Esophagus muscularis mucosa (tissue), 4 donors: Measurements from ENCODE around the gene EZH2. TPM values are rescaled to one million over a fixed set of nuclear protein-coding genes. Genes with fewer than 3 reads are reported as not detected.

ENCODE experiments used
- DNase-seq: peaks from one replicate; pipeline ENCODE4 v3.0.0-alpha.2; 2017; ENCODE audit errors: extremely low spot score
- H3K27ac ChIP-seq, 4 donors: fragments of 200-600 bp; sonication (generic); replicated peaks in 1 of 4; 1 replicate in 3 of 4; 2 replicates in 1 of 4; pipeline ENCODE4 v1.5.1; 2016 to 2019; ENCODE audit warnings: mild to moderate bottlenecking in 1 of 4
- H3K27me3 ChIP-seq, 4 donors: fragments of 200-600 bp; sonication (generic); one replicate each; pipeline versions ENCODE4 v1.5.1 to v1.6.0; 2016 to 2019
- H3K36me3 ChIP-seq, 4 donors: fragments of 200-600 bp; sonication (generic); one replicate each; pipeline ENCODE4 v1.5.1; 2016 to 2019
- H3K4me1 ChIP-seq, 4 donors: fragments of 200-600 bp; sonication (generic); one replicate each; pipeline ENCODE4 v1.5.1; 2016 to 2019
- H3K4me3 ChIP-seq, 4 donors: fragments of 200-600 bp; sonication (generic); 1 replicate in 2 of 4; 2 replicates in 2 of 4; pipeline ENCODE4 v1.5.1; 2016 to 2019; ENCODE audit warnings: mild to moderate bottlenecking in 4 of 4, moderate library complexity in 1 of 4
- H3K9me3 ChIP-seq, 4 donors: fragments of 200-600 bp; sonication (generic); 1 replicate in 3 of 4; 2 replicates in 1 of 4; pipeline ENCODE4 v1.5.1; 2016 to 2019
- CTCF ChIP-seq, 3 experiments: fragments of 200-600 bp in 2 of 3; fragments of 450-650 bp in 1 of 3; sonication (generic) in 2 of 3; IDR thresholded peaks; one replicate each; pipeline ENCODE4 v1.5.1; 2017 to 2019; ENCODE audit warnings: antibody characterized with exemption in 3 of 3, mild to moderate bottlenecking in 2 of 3, moderate library complexity in 1 of 3
- EP300 ChIP-seq: sonication (generic); formaldehyde crosslinking; IDR thresholded peaks from one replicate; pipeline ENCODE4 v1.6.1; 2017; ENCODE audit warnings: antibody characterized with exemption
- POLR2A ChIP-seq: fragments of 450-650 bp; IDR thresholded peaks from one replicate; pipeline ENCODE4 v1.6.1; 2017; ENCODE audit warnings: antibody characterized with exemption, moderate library complexity, mild to moderate bottlenecking, low read depth
- POLR2AphosphoS5 ChIP-seq, 2 donors: sonication (generic); formaldehyde crosslinking; IDR thresholded peaks; one replicate each; pipeline ENCODE4 v1.6.1; 2017; ENCODE audit warnings: antibody characterized with exemption in 2 of 2
- WGBS: methylation state at CpG from one replicate; pipeline ENCODE4 v1.1.5; 2018; 5-methylcytosine and 5-hydroxymethylcytosine counted together
- intact Hi-C: fragments of 100-400 bp; cut with DNase I; formaldehyde crosslinking; loops from one replicate; pipeline ENCODE4 v1.15.1; 2023
- total RNA-seq, 4 donors: library from RNA; depleted of rRNA; stranded (reverse); fragments of >200 nt; gene quantifications; one replicate each; pipeline versions ENCODE4 v1.1.0 to v1.2.1, GENCODE V29; 2016

EZH2 gene
- total RNA-seq, 4 donors from 2014 or later, result 0.33 to 0.52 (median 0.45) TPM; not detected in 1

- intact Hi-C loops, result no loop called here
- WGBS, result 79% methylated on average over 2 of the region's 2 CpGs
- TF ChIP-seq POLR2A, result no peak
- TF ChIP-seq CTCF (IDR thresholded peaks at IDR 0.05), result no peak
- TF ChIP-seq EP300, result no peak
- no peak for TF ChIP-seq POLR2AphosphoS5 (IDR thresholded peaks at IDR 0.05)
These were observed 20.8 kb downstream of the EZH2 start for GRCh38 chr7:148863324-148863723.

GRCh38 chr7:148862481-148862880, 21.6 kb downstream of the EZH2 start:
- Histone ChIP-seq H3K4me1 (no peaks in the 10 kb centered on the region), H3K4me3 (no peak overlapping the region), H3K9me3 (peaks cover 0 to 5% (median 3%) of the 10 kb centered on the region in 4 donors), H3K27ac (no peak overlapping the region), H3K27me3 (no peaks in the 10 kb centered on the region), H3K36me3 (no peaks in the 10 kb centered on the region)
- WGBS, result 92% methylated on average over 3 of the region's 3 CpGs
- DNase-seq, result no peak
- TF ChIP-seq POLR2AphosphoS5 (IDR thresholded peaks at IDR 0.05) (no peak), POLR2A (no peak), CTCF (IDR thresholded peaks at IDR 0.05) (no peak), EP300 (no peak)
- intact Hi-C loops, result no loop called here

More at GRCh38 chr7:148863324-148863723, 20.8 kb downstream of the EZH2 start:
- H3K4me3 ChIP-seq, result no peak overlapping the region
- no peak overlapping the region for H3K27ac ChIP-seq
- peaks cover 0 to 10% (median 7%) of the 10 kb centered on the region in 4 donors for H3K9me3 ChIP-seq
- H3K4me1 ChIP-seq, result no peaks in the 10 kb centered on the region
- no peak for DNase-seq
- no peaks in the 10 kb centered on the region for H3K36me3 ChIP-seq
- no peaks in the 10 kb centered on the region for H3K27me3 ChIP-seq

- no peaks in the 10 kb centered on the region for H3K36me3 ChIP-seq
- no peak for DNase-seq
- TF ChIP-seq POLR2AphosphoS5 (IDR thresholded peaks at IDR 0.05) (no peak), POLR2A (no peak), CTCF (IDR thresholded peaks at IDR 0.05) (no peak), EP300 (no peak)
- H3K4me3 ChIP-seq, result no peak overlapping the region
- H3K27ac ChIP-seq, result no peak overlapping the region
- H3K9me3 ChIP-seq, result no peaks in the 10 kb centered on the region
- 98% methylated on average over 2 of the region's 2 CpGs for WGBS
- peaks cover 0 to 4% (median 0%) of the 10 kb centered on the region in 4 donors for H3K4me1 ChIP-seq
- intact Hi-C loops, result loop anchor here (5.0 kb wide), 1 partner anchor 84 kb away; no protein-coding TSS in a partner anchor
- H3K27me3 ChIP-seq, result no peaks in the 10 kb centered on the region
These were observed 25.6 kb downstream of the EZH2 start for GRCh38 chr7:148858489-148858888.

GRCh38 chr7:148856891-148857290, 27.2 kb downstream of the EZH2 start:
- intact Hi-C loops, result loop anchor here (5.0 kb wide), 1 partner anchor 85 kb away; no protein-coding TSS in a partner anchor
- 67% methylated on average over 5 of the region's 5 CpGs for WGBS

GRCh38 chr7:148856578-148856881, 27.6 kb downstream of the EZH2 start:
- TF ChIP-seq EP300 (no peak), POLR2AphosphoS5 (IDR thresholded peaks at IDR 0.05) (no peak), CTCF (IDR thresholded peaks at IDR 0.05) (no peak), POLR2A (no peak)
- Histone ChIP-seq H3K36me3 (no peaks in the 10 kb centered on the region), H3K9me3 (no peaks in the 10 kb centered on the region), H3K27me3 (no peaks in the 10 kb centered on the region), H3K27ac (no peak overlapping the region), H3K4me1 (peaks cover 0 to 4% (median 0%) of the 10 kb centered on the region in 4 donors), H3K4me3 (no peak overlapping the region)
- WGBS, result 55% methylated on average over 2 of the region's 2 CpGs
- intact Hi-C loops, result loop anchor here (5.0 kb wide), 1 partner anchor 86 kb away; no protein-coding TSS in a partner anchor
- DNase-seq, result no peak

More at GRCh38 chr7:148856891-148857290, 27.2 kb downstream of the EZH2 start:
- Histone ChIP-seq H3K27me3 (no peaks in the 10 kb centered on the region), H3K9me3 (no peaks in the 10 kb centered on the region), H3K4me1 (peaks cover 0 to 4% (median 0%) of the 10 kb centered on the region in 4 donors), H3K36me3 (no peaks in the 10 kb centered on the region), H3K27ac (no peak overlapping the region), H3K4me3 (no peak overlapping the region)
- no peak for DNase-seq
- TF ChIP-seq POLR2AphosphoS5 (IDR thresholded peaks at IDR 0.05), result no peak
